Fibroblast of skin of right biceps (primary cell): Measurements from ENCODE around the gene CCDC7.
"Not testable (repeated sequence)": the region's sequence is repeated elsewhere in the genome, so short reads cannot be mapped to it uniquely, and the experiment has no call there.

Experiments
- DNase-seq: peaks from one replicate; pipeline ENCODE4 v3.0.0-alpha.2; 2013

Gene CCDC7

DNA sequence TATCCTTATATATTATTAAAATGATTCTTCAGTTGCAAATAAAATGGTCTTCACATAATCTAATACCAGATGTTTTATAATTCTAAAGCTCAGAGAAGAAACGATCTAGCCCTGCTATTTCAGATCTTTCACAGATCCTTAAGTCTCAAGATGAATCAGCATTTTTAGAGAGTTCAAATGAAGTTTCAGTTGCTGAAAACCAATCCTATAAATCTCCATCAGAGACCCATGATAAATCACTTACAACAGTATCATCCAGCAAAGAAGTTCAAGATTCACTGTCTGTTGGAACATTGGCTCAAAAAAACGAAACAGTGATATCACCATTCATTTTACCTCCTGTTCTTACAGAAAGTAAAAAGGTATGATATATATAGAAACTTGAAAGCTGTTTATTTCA, 137.0 kb downstream of the CCDC7 start:
- DNase-seq: no peak

DNA sequence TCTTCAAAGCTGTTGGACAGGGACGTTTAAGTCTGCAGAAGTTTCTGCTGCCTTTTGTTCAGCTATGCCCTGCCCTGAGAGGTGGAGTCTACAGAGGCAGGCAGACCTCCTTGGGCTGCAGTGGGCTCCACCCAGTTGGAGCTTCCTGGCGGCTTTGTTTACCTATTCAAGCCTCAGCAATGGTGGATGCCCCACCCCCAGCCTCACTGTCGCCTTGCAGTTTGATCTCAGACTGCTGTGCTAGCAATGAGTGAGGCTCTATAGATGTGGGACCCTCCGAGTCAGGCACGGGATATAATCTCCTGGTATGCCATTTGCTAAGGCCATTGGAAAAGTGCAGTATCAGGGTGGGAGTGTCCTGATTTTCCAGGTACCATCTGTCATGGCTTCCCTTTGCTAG, 152.1 kb downstream of the CCDC7 start:
- not testable (repeated sequence) for DNase-seq

DNA sequence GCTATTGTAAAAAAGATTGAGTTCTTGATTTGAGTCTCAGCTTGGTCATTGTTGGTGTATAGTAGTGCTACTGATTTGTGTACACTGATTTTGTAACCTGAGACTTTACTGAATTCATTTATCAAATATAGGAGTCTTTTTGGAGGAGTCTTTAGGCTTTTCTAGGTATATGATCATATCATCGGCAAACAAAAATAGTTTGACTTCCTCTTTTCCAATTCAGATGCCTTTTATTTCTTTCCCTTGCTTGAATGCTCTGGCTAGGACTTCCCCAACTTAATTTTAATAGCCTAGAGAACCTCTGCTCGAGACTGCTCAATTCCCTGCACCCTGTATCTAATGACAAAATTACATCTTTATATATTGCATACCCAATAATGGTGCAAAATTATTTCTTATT, 154.4 kb downstream of the CCDC7 start:
- no peak for DNase-seq

DNA sequence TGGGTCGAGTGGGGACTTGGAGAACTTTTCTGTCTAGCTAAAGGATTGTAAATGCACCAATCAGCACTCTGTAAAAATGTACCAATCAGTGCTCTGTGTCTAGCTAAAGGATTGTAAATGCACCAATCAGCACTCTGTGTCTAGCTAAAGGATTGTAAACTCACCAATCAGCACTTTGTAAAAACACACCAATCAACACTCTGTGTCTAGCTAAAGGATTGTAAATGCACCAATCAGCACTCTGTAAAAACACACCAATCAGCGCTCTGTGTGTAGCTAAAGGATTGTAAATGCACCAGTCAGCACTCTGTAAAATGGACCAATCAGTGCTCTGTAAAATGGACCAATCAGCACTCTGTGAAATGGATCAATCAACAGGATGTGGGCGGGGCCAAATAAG, 155.6 kb downstream of the CCDC7 start:
- not testable (repeated sequence) for DNase-seq

DNA sequence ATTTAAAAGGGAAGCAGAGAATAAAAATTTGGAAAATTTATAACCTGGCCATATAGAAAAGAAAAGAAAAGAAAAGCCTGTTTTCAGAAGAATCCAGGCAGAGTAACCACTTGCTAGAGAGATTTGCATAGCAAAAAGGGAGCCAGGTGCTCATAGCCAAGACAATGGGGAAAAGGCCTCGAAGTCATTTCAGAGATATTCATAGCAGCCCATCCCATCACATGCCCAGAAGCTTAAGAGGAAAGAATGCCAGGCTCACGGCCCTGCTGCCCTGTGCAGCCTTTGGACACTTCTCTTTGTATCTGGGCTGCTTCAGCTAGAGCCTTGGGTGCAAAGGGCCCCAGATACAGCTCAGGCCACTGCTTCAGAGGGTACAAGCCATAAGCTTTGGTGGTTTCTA, 159.8 kb downstream of the CCDC7 start:
- DNase-seq: no peak

GRCh38 chr10:32610543-32610942, 164.6 kb downstream of the CCDC7 start:
- not testable (repeated sequence) for DNase-seq

DNA sequence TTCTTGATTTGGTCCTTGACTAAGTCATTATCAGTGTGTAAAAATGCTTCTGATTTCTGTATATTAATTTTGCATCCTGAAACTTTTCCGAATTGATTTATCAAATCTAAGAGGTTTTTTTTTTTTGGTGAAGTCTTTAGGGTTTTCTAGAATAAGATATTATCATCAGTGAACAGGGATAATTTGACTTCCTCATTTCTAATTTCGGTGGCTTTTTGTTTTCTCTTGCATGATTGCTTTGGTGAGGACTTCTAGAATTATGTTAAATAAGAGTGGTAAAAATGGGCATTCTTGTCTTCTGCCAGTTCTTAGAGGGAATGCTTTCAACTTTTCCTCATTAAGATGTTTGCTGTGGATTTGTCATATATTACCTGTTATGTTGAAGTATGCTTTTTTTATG, 170.5 kb downstream of the CCDC7 start:
- DNase-seq: no peak

GRCh38 chr10:32618482-32618881, 172.5 kb downstream of the CCDC7 start:
- no peak for DNase-seq

DNA sequence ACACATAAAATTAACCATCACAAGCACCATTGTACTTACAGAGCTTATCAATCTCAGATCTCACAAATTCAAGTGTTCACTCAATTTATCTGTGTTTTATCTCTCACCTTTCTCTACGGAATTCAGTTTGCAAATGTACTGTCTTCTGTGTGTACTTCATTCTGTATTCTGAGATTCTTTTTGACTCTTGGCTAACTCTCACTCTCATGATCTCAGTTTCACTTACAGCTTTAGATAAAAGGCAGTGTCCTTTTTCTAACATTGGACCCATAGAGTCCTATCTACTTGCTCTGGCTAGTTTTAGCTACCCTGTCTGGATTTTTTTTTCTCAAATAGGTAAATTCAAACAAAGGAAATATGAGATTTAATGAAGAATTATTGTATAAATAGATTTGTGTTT, 176.0 kb downstream of the CCDC7 start:
- no peak for DNase-seq

DNA sequence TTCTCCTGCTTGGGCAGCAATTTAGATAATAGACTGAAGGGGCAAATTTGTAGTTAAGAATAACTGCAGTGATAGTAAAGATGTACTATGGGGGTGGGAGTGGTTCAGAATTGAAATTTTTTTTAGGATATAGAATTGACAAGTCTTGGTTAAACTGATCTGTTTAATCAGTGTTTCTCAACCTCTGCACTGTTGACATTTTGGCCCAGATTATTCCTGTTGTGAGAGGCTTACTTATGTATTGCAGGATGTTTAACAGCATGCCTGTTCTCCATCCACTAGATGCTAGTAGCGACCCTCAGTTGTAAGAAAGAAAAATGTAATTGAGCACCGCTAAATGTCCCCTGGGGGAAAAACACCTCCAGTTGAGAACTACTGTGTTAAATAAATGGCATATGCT, 176.5 kb downstream of the CCDC7 start:
- DNase-seq: no peak

DNA sequence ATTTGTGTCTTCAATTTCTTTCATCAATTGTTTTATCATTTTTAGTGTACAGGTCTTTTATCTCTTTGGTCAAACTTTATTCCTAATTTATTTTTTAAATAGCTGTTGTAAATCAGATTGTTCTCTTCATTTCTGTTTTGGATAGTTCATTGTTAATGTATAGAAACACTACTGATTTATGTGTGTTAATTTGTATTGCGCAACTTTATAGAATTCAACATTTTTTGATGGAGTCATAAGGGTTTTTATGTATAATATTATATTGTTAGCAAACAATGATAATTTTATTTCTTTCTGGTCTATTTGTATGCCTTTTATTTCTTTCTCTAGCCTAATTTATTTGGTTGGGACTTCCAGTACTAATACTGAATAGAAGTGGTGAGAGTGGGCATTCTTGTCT, 181.2 kb downstream of the CCDC7 start:
- no peak for DNase-seq

DNA sequence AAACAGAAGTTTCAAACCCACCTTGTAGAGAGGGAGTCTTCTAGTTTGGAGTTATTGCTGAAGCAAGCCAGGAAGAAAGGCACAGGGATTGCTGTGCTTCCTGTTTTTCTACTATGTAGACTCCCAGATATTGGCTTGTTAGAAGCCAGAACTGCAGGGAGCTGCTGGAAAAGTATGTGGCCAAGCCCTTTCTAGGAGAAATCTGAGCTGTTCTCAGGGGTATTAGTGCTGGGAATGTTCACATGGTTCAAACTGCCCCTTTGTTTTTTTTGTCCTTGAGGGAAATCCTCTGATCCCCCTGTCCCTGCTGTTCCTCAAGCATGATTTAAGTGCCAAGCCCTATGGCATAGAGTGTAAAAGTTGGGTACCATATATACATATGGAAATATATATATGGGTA, 184.0 kb downstream of the CCDC7 start:
- no peak for DNase-seq

GRCh38 chr10:32646535-32646934, 200.6 kb downstream of the CCDC7 start:
- no peak for DNase-seq

- DNase-seq: no peak
These were observed 204.3 kb downstream of the CCDC7 start for GRCh38 chr10:32650246-32650655.

- DNase-seq: not testable (repeated sequence)
These were observed 211.5 kb downstream of the CCDC7 start for GRCh38 chr10:32657430-32657829.

DNA sequence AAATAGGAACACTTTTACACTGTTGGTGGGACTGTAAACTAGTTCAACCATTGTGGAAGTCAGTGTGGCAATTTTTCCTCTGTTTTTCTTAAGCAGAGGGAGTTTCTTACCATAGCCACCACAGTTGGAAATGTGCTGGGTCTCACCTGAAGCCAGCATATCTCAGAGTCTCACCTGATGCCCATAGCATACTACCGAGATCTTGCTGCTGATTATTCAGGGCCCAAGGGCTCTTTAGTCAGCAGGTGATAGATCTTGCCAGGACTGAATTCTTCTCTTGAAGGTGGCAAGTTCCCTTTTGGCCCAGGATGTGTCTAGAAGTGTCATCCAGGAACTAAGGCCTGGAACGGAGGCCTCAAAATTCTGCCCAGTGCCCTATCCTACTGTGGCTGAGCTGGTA, 215.4 kb downstream of the CCDC7 start:
- no peak for DNase-seq

DNA sequence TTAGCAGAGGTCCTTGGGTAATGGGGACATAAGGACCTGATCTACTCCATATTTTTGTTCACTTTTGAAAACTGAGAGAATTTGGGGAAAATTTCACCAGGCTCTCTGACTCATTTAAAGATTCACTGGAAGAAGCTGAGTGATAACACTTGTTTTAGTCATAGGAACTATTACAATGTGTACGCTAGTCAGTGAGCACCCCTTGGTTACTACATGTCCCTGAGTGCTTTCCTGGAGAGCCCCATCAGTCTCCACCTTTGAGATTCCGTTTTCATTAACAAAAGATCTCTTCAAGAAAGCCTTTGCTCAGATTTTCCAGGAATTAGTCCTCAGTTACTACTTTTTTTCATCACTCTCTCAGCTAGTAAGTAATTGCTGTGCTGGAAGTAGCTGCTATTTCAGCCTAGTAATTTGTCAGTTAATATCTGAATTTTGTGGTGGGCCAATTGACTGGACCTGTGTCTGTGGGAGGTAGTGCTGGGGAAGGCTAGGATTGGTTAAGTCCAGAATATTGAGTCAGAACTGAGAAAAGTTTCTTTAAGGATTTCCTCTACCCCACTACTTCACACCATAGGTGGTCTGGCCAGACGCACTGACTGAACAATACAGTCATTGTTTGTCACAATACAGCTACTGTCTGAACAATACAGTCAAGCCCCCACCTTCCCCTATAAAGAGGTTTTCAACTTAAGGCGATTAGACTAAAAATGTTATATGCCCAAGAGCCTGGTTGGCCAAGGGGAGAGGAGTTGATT, 235.0 kb downstream of the CCDC7 start:
- DNase-seq: no peak

- no peak for DNase-seq
These were observed 238.4 kb downstream of the CCDC7 start for GRCh38 chr10:32684291-32684690.

- no peak for DNase-seq
These were observed 241.2 kb downstream of the CCDC7 start for GRCh38 chr10:32687116-32687515.

- DNase-seq: no peak
These were observed 241.6 kb downstream of the CCDC7 start for GRCh38 chr10:32687546-32687945.

GRCh38 chr10:32692174-32692573, 246.2 kb downstream of the CCDC7 start:
- DNase-seq: peak; percentile 88

DNA sequence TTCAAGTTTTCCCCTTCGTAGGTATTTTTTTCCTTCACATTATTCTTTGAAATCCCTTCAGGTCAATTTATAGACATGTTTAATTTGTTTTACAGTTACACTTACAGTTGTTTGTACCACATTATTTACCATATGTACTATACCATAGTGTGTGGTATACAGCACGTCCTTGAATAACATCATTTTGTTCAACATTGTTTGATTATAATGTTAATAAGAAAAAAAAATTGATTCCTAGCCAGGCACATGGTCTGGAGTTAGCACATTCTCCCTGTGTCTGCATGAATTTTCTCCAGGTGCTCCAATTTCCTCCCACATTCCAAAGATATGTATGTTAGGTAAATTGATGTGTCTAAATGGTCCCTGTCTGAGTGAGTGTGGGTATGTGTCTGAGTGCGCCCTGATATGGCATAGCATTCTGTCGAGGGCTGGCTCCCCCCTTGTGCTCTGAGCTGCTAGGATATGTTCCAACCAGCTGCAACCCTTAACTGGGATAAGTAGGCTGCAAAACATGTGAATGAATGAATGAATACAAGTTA, 247.6 kb downstream of the CCDC7 start:
- no peak for DNase-seq

DNA sequence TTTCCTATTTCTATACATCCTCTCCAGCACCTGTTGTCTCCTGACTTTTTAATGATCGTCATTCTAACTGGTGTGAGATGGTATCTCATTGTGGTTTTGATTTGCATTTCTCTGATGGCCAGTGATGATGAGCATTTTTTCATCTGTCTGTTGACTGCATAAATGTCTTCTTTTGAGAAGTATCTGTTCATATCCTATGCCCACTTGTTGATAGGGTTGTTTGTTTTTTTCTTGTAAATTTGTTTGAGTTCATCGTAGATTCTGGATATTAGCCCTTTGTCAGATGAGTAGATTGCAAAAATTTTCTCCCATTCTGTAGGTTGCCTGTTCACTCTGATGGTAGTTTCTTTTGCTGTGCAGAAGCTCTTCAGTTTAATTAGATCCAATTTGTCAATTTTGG, 253.7 kb downstream of the CCDC7 start:
- not testable (repeated sequence) for DNase-seq

DNA sequence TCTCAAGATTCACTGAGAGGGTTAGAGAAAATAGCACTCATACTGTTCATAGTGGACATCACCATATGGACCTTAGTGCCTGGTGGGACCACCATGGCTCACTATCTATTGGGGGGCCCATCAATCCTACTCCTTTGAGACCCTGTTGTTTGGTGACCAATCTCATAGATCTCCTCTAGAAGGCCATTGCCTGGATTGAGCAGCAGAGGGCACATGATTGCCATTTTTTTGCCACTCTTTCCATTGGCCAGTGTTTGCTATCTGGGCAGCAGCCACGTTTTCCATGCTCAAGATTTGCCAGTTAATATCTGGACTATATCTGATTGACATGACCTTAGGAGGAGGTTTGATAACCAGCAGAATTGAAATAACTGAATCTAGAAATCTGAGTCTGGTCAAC, 267.6 kb downstream of the CCDC7 start:
- DNase-seq: no peak

DNA sequence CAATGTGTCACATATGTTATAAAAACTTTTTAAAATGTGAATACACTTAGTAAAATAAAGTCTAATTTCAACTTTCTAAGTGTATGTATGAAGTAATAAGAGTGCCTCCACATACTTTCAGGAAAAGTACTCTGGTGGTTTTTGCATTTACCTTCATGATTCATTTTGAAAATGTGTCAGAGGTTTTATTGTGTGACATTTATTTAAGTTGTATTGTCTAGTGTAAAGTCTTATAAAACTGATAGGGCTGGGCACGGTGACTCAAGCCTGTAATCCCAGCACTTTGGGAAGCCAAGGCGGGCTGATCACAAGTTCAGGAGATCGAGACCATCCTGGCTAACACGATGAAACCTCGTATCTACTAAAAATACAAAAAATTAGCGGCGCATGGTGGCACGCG, 285.6 kb downstream of the CCDC7 start:
- no peak for DNase-seq
